Neuronal stem cell (in vitro differentiated cells): Measurements from ENCODE around the gene NPPC.
A peak's percentile ranks its signal among the peaks of the same experiment; 100 is the strongest.

ENCODE experiments used
- DNase-seq: peaks from one replicate; pipeline ENCODE4 v3.0.0-alpha.2; 2013; ENCODE audit warnings: low spot score
- H2AFZ ChIP-seq: one replicate; pipeline ENCODE4 v1.6.1; 2013; ENCODE audit warnings: mild to moderate bottlenecking, low read length, inconsistent platforms
- H2AK5ac ChIP-seq: 2 replicates; pipeline ENCODE4 v1.6.1; 2013; ENCODE audit warnings: low read depth, mild to moderate bottlenecking, inconsistent platforms, low read length, moderate library complexity, mixed read lengths
- H2BK120ac ChIP-seq: 2 replicates; pipeline ENCODE4 v1.6.1; 2013; ENCODE audit warnings: low read depth, mild to moderate bottlenecking, inconsistent platforms, low read length, moderate library complexity, mixed read lengths
- H2BK12ac ChIP-seq: one replicate; pipeline ENCODE4 v1.6.1; 2013; ENCODE audit warnings: low read length, inconsistent platforms
- H2BK15ac ChIP-seq: 2 replicates; pipeline ENCODE4 v1.6.1; 2013; ENCODE audit warnings: mild to moderate bottlenecking, low read length, inconsistent platforms, mixed read lengths
- H2BK5ac ChIP-seq: one replicate; pipeline ENCODE4 v1.6.1; 2013; ENCODE audit warnings: inconsistent platforms, mild to moderate bottlenecking, low read length, moderate library complexity
- H3K14ac ChIP-seq: one replicate; pipeline ENCODE4 v1.6.1; 2013; ENCODE audit warnings: low read length, inconsistent platforms
- H3K18ac ChIP-seq: 2 replicates; pipeline ENCODE4 v1.6.1; 2013; ENCODE audit warnings: low read length, inconsistent platforms
- H3K23ac ChIP-seq: 2 replicates; pipeline ENCODE4 v1.6.1; 2013; ENCODE audit warnings: low read depth, mild to moderate bottlenecking, mixed read lengths, low read length, inconsistent platforms; ENCODE audit not compliant: poor library complexity
- H3K27ac ChIP-seq: replicated peaks from 3 replicates; pipeline ENCODE4 v1.5.1; 2013; ENCODE audit warnings: low read length, inconsistent platforms
- H3K27me3 ChIP-seq, 3 experiments: 2 replicates each; pipeline ENCODE4 v1.6.1; 2013; ENCODE audit warnings: low read length in 3 of 3, mild to moderate bottlenecking in 2 of 3, inconsistent platforms in 1 of 3, low read depth in 1 of 3, mixed read lengths in 1 of 3, moderate library complexity in 1 of 3; ENCODE audit not compliant: control insufficient read depth in 3 of 3, insufficient read depth in 3 of 3
- H3K36me3 ChIP-seq, 2 donors: replicated peaks in 1 of 2; 2 replicates each; pipeline ENCODE4 v1.6.1; 2013; ENCODE audit warnings: low read length in 2 of 2; ENCODE audit not compliant: control insufficient read depth in 2 of 2, insufficient read depth in 2 of 2
- H3K4ac ChIP-seq: 2 replicates; pipeline ENCODE4 v1.6.1; 2013; ENCODE audit warnings: inconsistent platforms, mild to moderate bottlenecking, low read length, moderate library complexity
- H3K4me1 ChIP-seq, 2 donors: 1 replicate in 1 of 2; 2 replicates in 1 of 2; pipeline ENCODE4 v1.6.1; 2013; ENCODE audit warnings: low read length in 2 of 2, low read depth in 1 of 2; ENCODE audit not compliant: control insufficient read depth in 2 of 2, insufficient read depth in 1 of 2
- H3K4me2 ChIP-seq: one replicate; pipeline ENCODE4 v1.6.1; 2013; ENCODE audit warnings: mild to moderate bottlenecking, low read length, inconsistent platforms; ENCODE audit not compliant: insufficient read depth, poor library complexity, severe bottlenecking
- H3K4me3 ChIP-seq, 2 donors: 2 replicates each; pipeline ENCODE4 v1.5.1; 2013; ENCODE audit warnings: low read length in 2 of 2, mild to moderate bottlenecking in 2 of 2, inconsistent platforms in 1 of 2, moderate library complexity in 1 of 2
- H3K79me1 ChIP-seq: one replicate; pipeline ENCODE4 v1.6.1; 2013; ENCODE audit warnings: low read depth, mild to moderate bottlenecking, inconsistent platforms, low read length, moderate library complexity
- H3K9ac ChIP-seq: one replicate; pipeline ENCODE4 v1.6.1; 2013; ENCODE audit warnings: mild to moderate bottlenecking, low read depth, low read length, inconsistent platforms; ENCODE audit not compliant: poor library complexity
- H3K9me3 ChIP-seq, 2 donors: replicated peaks in 1 of 2; 2 replicates each; pipeline versions ENCODE3 to v1.6.1; 2013; ENCODE audit warnings: low read length in 2 of 2, mild to moderate bottlenecking in 2 of 2, inconsistent platforms in 1 of 2, low read depth in 1 of 2, mixed read lengths in 1 of 2, moderate library complexity in 1 of 2; ENCODE audit not compliant: control insufficient read depth in 2 of 2, insufficient read depth in 1 of 2
- H4K8ac ChIP-seq: one replicate; pipeline ENCODE4 v1.6.1; 2013; ENCODE audit warnings: low read depth, mild to moderate bottlenecking, inconsistent platforms, low read length, moderate library complexity
- H4K91ac ChIP-seq: one replicate; pipeline ENCODE4 v1.6.1; 2013; ENCODE audit warnings: low read length, low read depth, mild to moderate bottlenecking, inconsistent platforms; ENCODE audit not compliant: poor library complexity
- WGBS, 2 donors: extraction: QIAGEN DNeasy Blood & Tissue Kit; methylation state at CpG; one replicate each; pipeline ENCODE4 v1.1.7; 2013; ENCODE audit warnings: missing lambda C conversion rate in 2 of 2, mixed read lengths in 1 of 2; ENCODE audit not compliant: insufficient read length in 2 of 2, insufficient replicate concordance in 1 of 2; ENCODE audit errors: extremely low coverage in 2 of 2; 5-methylcytosine and 5-hydroxymethylcytosine counted together

The NPPC gene

DNA sequence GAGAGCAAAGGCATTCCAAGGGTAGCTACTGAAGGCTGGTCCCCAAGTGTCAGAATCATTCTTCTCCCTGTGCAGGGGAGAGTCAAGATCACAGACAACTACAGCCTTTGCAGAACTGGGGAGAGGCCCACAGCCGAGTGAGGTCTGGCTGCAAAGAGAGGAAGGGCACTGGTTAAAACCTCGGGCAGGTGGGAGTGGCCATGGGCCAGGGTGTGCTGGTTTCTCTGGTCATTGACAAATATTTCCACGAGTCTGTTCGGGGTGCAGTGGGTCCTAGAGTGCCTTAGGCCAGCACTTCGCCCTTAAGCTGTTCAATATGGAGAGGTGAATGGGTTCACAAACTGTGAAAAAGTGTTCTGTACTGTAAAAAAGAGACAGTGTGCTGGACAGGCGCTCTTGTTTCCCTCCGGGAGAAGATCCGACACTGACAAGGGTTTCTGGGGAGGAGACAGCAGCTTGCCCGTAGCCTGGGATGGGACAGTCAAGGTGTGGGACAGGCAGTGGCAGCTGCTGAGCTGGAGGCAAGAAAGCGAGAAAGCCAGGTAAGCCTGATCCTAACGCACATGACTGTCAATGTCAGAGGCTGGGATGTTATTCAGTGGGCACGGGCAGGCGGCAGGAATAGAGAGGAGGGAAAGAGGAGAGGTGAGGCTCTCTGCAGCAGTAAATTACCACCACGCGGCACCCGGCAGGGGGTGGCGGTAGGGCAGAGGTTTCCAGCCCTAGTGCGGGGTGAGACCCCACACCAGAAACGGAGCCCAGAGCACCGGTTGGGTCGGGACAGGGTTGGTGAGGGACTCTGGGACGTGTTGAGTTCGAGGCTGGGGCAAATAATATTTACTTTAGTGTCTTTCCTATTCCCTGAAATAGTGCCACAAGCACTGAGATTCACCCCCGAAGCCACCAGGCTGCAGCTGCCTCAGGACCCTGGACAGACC is 2.0 kb downstream of the NPPC start:
- Histone ChIP-seq H4K8ac (no peak overlapping the region), H3K23ac (peak overlapping the region; percentile 2), H3K9me3 (no peaks in the 10 kb centered on the region), H3K4me2 (no peak overlapping the region), H2BK120ac (no peak overlapping the region), H3K9ac (peak overlapping the region; percentile 79), H3K27me3 (peaks cover 16 to 49% (median 44%) of the 10 kb centered on the region in 3 experiments), H2AFZ (no peak overlapping the region), H3K27ac (no peak overlapping the region), H2BK5ac (no peak overlapping the region), H3K4me3 (peak overlapping the region in 1 of 2 donors; percentile 11), H3K36me3 (no peaks in the 10 kb centered on the region), H2BK12ac (no peak overlapping the region), H3K14ac (no peak overlapping the region), H3K79me1 (peaks cover 2% of the 10 kb centered on the region), H3K4ac (no peak overlapping the region), H2AK5ac (no peak overlapping the region), H2BK15ac (no peak overlapping the region), H4K91ac (no peak overlapping the region), H3K4me1 (peaks cover 15 to 19% of the 10 kb centered on the region in 2 donors), H3K18ac (no peak overlapping the region)
- WGBS, 2 donors = no CpG with 5 or more reads among the region's 24 CpGs
- DNase-seq = no peak

DNA sequence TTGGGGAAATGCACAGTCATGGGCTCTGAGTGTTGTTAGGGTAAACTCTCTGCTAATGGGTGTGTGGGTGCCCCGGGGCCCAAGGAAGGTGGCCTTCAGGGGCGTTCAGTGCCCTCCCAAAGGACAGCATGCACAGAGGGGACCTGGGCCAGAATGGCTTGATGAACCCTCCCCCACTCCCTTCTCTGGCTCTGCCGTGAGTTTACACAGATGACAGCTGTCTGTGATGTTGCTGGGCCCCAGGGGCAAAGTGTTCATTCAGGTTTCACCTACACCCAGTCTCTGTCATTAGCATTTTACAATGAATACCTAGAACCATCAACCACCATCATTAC is 3.2 kb downstream of the NPPC start:
- no peak overlapping the region for H2BK12ac ChIP-seq
- H3K23ac ChIP-seq = no peak overlapping the region
- H4K91ac ChIP-seq = no peak overlapping the region
- no CpG with 5 or more reads among the region's 3 CpGs for WGBS, 2 donors
- H2AFZ ChIP-seq = no peak overlapping the region
- no peak overlapping the region for H3K18ac ChIP-seq
- no peak overlapping the region for H3K27ac ChIP-seq
- no peaks in the 10 kb centered on the region for H3K9me3 ChIP-seq
- H2BK5ac ChIP-seq = no peak overlapping the region
- peak overlapping the region; percentile 42 for H3K14ac ChIP-seq
- no peak overlapping the region for H3K4me2 ChIP-seq
- H3K9ac ChIP-seq = no peak overlapping the region
- no peak overlapping the region for H2BK15ac ChIP-seq
- DNase-seq = no peak
- H3K79me1 ChIP-seq = peaks cover 2% of the 10 kb centered on the region
- peak overlapping the region; percentile 13 for H2AK5ac ChIP-seq
- peaks cover 16 to 37% (median 31%) of the 10 kb centered on the region in 3 experiments for H3K27me3 ChIP-seq
- H3K4ac ChIP-seq = no peak overlapping the region
- peaks cover 12 to 16% of the 10 kb centered on the region in 2 donors for H3K4me1 ChIP-seq
- no peak overlapping the region for H3K4me3 ChIP-seq
- H2BK120ac ChIP-seq = no peak overlapping the region
- no peak overlapping the region for H4K8ac ChIP-seq
- no peaks in the 10 kb centered on the region for H3K36me3 ChIP-seq

DNA sequence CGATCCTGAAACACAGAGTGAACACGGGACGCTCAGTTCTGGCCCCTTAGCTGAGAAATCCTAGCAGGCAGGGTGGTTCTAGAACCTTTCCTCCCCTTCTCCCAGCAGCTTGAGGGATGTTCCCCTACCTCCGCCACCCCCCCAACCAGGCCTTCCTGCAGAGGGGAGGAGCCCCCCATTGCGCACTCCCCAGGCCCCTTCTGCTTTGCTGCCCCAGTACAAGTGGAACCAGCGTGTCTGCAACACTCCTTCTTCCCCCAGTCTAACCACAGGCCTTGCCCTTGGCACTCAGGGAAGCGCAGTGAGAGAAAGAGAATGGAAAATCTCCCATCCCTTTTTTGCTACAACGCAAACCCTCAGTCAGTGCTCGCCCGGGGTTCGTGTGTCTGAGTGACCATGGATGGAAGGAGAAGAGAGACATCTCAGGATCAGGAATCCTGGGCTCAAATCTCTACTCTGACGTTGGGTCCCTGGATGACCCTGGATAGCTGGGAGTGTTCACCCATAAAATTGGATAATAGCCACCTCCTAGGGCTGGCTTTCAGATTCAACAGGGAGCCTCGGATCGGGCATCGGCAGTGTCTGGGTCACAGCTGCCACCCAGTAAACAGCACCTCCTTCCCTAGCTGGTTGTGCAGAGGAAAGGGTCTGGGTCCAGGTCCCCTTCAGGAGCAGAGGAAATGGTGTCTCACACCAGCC is 3.7 kb downstream of the NPPC start:
- H3K14ac ChIP-seq = peak overlapping the region; percentile 42
- H2BK120ac ChIP-seq = no peak overlapping the region
- no peak overlapping the region for H2BK5ac ChIP-seq
- H3K9ac ChIP-seq = no peak overlapping the region
- peaks cover 12 to 16% of the 10 kb centered on the region in 2 donors for H3K4me1 ChIP-seq
- no peak overlapping the region for H3K4ac ChIP-seq
- no peaks in the 10 kb centered on the region for H3K9me3 ChIP-seq
- H2AK5ac ChIP-seq = peak overlapping the region; percentile 13
- no peak overlapping the region for H4K91ac ChIP-seq
- H2BK15ac ChIP-seq = no peak overlapping the region
- H3K18ac ChIP-seq = no peak overlapping the region
- no peaks in the 10 kb centered on the region for H3K36me3 ChIP-seq
- H3K27me3 ChIP-seq = peaks cover 14 to 32% (median 26%) of the 10 kb centered on the region in 3 experiments
- peaks cover 2% of the 10 kb centered on the region for H3K79me1 ChIP-seq
- H3K4me3 ChIP-seq = no peak overlapping the region
- no peak overlapping the region for H2AFZ ChIP-seq
- no peak overlapping the region for H2BK12ac ChIP-seq
- DNase-seq = no peak
- no peak overlapping the region for H3K23ac ChIP-seq
- WGBS, 2 donors = no CpG with 5 or more reads among the region's 15 CpGs
- no peak overlapping the region for H3K27ac ChIP-seq
- H4K8ac ChIP-seq = no peak overlapping the region
- H3K4me2 ChIP-seq = no peak overlapping the region

DNA sequence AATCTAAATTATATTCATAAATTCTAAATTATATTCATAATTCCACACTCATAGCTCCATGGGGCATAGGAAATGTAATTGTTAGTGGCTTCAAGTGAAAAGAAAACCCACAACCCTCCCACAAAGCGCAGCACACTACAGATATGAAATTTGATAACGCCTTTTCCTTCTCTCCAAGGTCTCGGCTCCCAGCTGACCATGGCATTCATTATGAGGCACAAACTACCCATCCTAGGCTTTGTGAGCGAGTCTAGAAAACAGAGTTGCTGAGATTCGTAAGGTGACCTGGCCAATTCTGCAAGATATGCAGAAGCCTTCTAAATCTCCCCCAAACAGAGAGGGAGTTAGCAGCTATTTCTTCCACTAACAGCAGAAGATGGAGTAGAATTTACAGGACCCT is 5.4 kb downstream of the NPPC start:
- H2AK5ac ChIP-seq = no peak overlapping the region
- H3K9me3 ChIP-seq = no peaks in the 10 kb centered on the region
- H3K4ac ChIP-seq = no peak overlapping the region
- DNase-seq = no peak
- no peak overlapping the region for H3K23ac ChIP-seq
- H3K18ac ChIP-seq = no peak overlapping the region
- H4K91ac ChIP-seq = no peak overlapping the region
- WGBS, 2 donors = no CpG with 5 or more reads among the region's 5 CpGs
- no peak overlapping the region for H3K9ac ChIP-seq
- H3K4me1 ChIP-seq = peaks cover 3 to 8% of the 10 kb centered on the region in 2 donors
- no peak overlapping the region for H2BK5ac ChIP-seq
- H3K36me3 ChIP-seq = no peaks in the 10 kb centered on the region
- H2BK120ac ChIP-seq = no peak overlapping the region
- no peak overlapping the region for H3K4me3 ChIP-seq
- H4K8ac ChIP-seq = no peak overlapping the region
- peaks cover 6 to 21% (median 17%) of the 10 kb centered on the region in 3 experiments for H3K27me3 ChIP-seq
- H2BK15ac ChIP-seq = no peak overlapping the region
- no peak overlapping the region for H2AFZ ChIP-seq
- H3K27ac ChIP-seq = no peak overlapping the region
- H3K4me2 ChIP-seq = no peak overlapping the region
- H2BK12ac ChIP-seq = no peak overlapping the region
- H3K14ac ChIP-seq = no peak overlapping the region
- H3K79me1 ChIP-seq = no peaks in the 10 kb centered on the region
